ENCODE results near the gene NARS2. TPM values are rescaled to one million over a fixed set of nuclear protein-coding genes. Genes with fewer than 3 reads are reported as not detected.

NARS2 gene
- total and polyA plus RNA-seq, 9 of the 15 experiments (the other 6 are each of a cell fraction or from before 2014, with no cell fraction given): 26.8 to 48.0 (median 34.2) TPM

GRCh38 chr11:78416285-78417174, 158.1 kb downstream of the NARS2 start (continued):
- TF ChIP-seq COPS2 (conservative IDR thresholded peaks at IDR 0.05) (no peak), ZNF282 (CRISPR knock-in tag; IDR thresholded peaks at IDR 0.05) (no peak), ZNF609 (CRISPR knock-in tag; IDR thresholded peaks at IDR 0.05; ENCODE audit: borderline replicate concordance) (no peak), HDAC2 (IDR thresholded peaks at IDR 0.05) (peak; percentile 69; the same call in 1 of the 2 replicates), NFATC3 (IDR thresholded peaks at IDR 0.05) (no peak), CEBPG (CRISPR knock-in tag; IDR thresholded peaks at IDR 0.05) (peak; percentile 21; the same call in 1 of the 2 replicates), CEBPG (tag; conservative IDR thresholded peaks at IDR 0.05 in 1 of 2, IDR thresholded peaks at IDR 0.05 in 1 of 2) (no peak), LARP7 (IDR thresholded peaks at IDR 0.05) (no peak), MXD1 (CRISPR knock-in tag; IDR thresholded peaks at IDR 0.05; ENCODE audit: borderline replicate concordance, poor library complexity, severe bottlenecking) (no peak), KDM1A (IDR thresholded peaks at IDR 0.05) (peak; percentile 6 to 61; a peak in 3 of 4 replicates), STAG1 (CRISPR knock-in tag; IDR thresholded peaks at IDR 0.05; ENCODE audit: borderline replicate concordance) (no peak), RB1 (IDR thresholded peaks at IDR 0.05; ENCODE audit: low read depth) (peak; percentile 56; the same call in 1 of the 2 replicates), ZNF280B (CRISPR knock-in tag; IDR thresholded peaks at IDR 0.05) (no peak), HES1 (IDR thresholded peaks at IDR 0.05; ENCODE audit: low read depth) (no peak), SPI1 (IDR thresholded peaks at IDR 0.05; ENCODE audit: borderline replicate concordance, low read depth, low read length) (peak; percentile 86), SMAD1 (IDR thresholded peaks at IDR 0.05; ENCODE audit: low read depth, low read length, partially characterized antibody) (peak; percentile 59), ZFP36 (IDR thresholded peaks at IDR 0.05; ENCODE audit: low read depth, low read length, partially characterized antibody) (no peak)

Data from K562 (cell line).